Activated naive CD4-positive, alpha-beta T cell treated with anti-CD3 and anti-CD28 coated beads, Interleukin-2, amount 50 U/mL, for 24 hours (primary cell): Measurements from ENCODE around the gene SESN1.
"Not testable (repeated sequence)": the region's sequence is repeated elsewhere in the genome, so short reads cannot be mapped to it uniquely, and the experiment has no call there.

Source experiments
- H3K27ac Mint-ChIP-seq: one replicate; pipeline ENCODE4 v1.8.0; 2021; ENCODE audit warnings: mild to moderate bottlenecking, mixed read lengths
- H3K27me3 Mint-ChIP-seq: one replicate; pipeline ENCODE4 v1.8.0; 2021; ENCODE audit warnings: mixed read lengths
- H3K36me3 Mint-ChIP-seq: one replicate; pipeline ENCODE4 v1.8.0; 2021; ENCODE audit warnings: mixed read lengths
- H3K4me1 Mint-ChIP-seq: one replicate; pipeline ENCODE4 v1.8.0; 2021; ENCODE audit warnings: mixed read lengths
- H3K4me3 Mint-ChIP-seq: one replicate; pipeline ENCODE4 v1.8.0; 2021; ENCODE audit warnings: mild to moderate bottlenecking, mixed read lengths
- H3K9me3 Mint-ChIP-seq: one replicate; pipeline ENCODE4 v1.8.0; 2021; ENCODE audit warnings: mixed read lengths

SESN1 gene

DNA sequence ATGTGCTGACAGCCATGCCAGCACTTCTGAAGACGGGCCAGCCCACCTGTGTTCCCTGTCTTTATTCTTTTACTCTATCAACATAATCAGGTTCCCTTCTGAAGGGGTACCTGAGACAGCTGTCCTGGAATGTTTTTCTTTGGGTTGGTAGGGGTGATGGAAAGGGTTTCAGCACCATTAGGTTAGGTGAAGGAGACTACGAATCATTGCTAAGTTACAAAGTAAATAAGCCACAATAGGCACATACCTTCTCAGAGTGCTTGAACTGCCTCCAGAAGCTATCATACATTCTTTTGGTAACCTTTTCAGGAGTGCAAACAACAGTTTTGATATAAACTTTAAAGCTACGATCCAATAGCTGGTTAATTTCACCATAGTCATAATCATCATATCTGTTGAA, 106.3 kb downstream of the SESN1 start:
- Mint-ChIP-seq H3K4me3 (no peak overlapping the region), H3K9me3 (no peaks in the 10 kb centered on the region), H3K27me3 (no peaks in the 10 kb centered on the region), H3K36me3 (peaks cover 30% of the 10 kb centered on the region), H3K27ac (no peak overlapping the region), H3K4me1 (no peaks in the 10 kb centered on the region)

DNA sequence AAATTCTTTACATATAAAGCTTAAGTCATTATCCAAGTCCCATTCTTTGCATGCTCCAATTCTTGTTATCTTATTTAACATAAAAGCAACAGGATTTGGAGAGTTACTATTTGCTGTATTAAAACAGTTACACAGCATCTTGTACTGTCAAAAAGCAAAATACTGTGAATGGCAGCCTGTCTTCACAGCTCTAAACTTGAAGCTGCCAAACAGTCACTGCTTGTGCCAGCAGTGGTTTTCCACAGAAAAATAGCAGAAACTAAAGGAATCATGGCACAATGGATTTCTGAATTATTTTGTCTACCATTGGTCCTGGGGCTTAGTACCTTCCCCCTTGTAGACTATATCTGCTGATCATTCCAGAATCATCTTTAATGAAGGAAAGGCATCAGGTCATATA, 107.5 kb downstream of the SESN1 start:
- Mint-ChIP-seq H3K4me1 (no peaks in the 10 kb centered on the region), H3K9me3 (no peaks in the 10 kb centered on the region), H3K36me3 (peaks cover 35% of the 10 kb centered on the region), H3K27ac (no peak overlapping the region), H3K4me3 (no peak overlapping the region), H3K27me3 (no peaks in the 10 kb centered on the region)

DNA sequence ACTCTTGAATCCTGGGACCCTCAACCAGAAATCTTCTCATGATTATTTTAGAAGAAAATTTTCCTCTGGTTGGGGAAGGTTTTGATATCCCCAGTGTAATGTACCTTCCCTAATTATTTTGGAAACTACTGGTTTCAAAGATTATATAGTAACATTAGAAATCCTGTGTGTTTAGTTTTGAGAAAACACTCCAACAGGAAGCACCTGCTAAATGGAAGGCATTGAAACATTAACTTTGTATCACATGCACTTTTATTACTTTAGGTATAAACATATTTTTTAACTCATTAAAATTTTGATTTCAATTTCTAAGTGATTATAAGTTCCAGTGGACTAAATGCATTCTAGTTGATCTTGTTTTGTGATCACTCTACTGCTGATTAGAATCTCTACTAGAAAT, 109.3 kb downstream of the SESN1 start:
- Mint-ChIP-seq H3K36me3 (peaks cover 26% of the 10 kb centered on the region), H3K4me1 (no peaks in the 10 kb centered on the region), H3K27me3 (no peaks in the 10 kb centered on the region), H3K4me3 (no peak overlapping the region), H3K27ac (no peak overlapping the region), H3K9me3 (peaks cover 7% of the 10 kb centered on the region)

GRCh38 chr6:108983151-108983550, 111.5 kb downstream of the SESN1 start:
- Mint-ChIP-seq H3K4me1 (no peaks in the 10 kb centered on the region), H3K9me3 (peaks cover 14% of the 10 kb centered on the region), H3K36me3 (peaks cover 29% of the 10 kb centered on the region), H3K27ac (no peak overlapping the region), H3K4me3 (no peak overlapping the region), H3K27me3 (no peaks in the 10 kb centered on the region)

GRCh38 chr6:108982154-108983113, 112.2 kb downstream of the SESN1 start:
- H3K4me3 Mint-ChIP-seq = no peak overlapping the region
- peaks cover 31% of the 10 kb centered on the region for H3K36me3 Mint-ChIP-seq
- peaks cover 14% of the 10 kb centered on the region for H3K9me3 Mint-ChIP-seq
- no peaks in the 10 kb centered on the region for H3K27me3 Mint-ChIP-seq
- H3K27ac Mint-ChIP-seq = no peak overlapping the region
- H3K4me1 Mint-ChIP-seq = no peaks in the 10 kb centered on the region

DNA sequence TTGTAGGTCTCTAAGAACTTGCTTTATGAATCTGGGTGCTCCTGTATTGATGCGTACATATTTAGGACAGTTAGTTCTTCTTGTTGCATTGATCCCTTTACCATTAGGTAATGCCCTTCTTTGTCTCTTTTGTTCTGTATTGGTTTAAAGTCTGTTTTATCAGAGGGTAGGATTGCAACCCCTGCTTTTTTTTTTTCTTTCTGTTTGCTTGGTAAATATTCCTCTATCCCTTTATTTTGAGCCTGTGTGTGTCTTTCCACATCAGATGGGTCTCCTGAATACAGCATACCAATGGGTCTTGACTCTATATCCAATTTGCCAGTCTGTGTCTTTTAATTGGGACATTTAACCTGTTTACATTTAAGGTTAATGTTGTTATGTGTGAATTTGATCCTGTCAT, 116.0 kb downstream of the SESN1 start:
- H3K9me3 Mint-ChIP-seq = peaks cover 14% of the 10 kb centered on the region
- H3K4me3 Mint-ChIP-seq, H3K27me3 Mint-ChIP-seq, H3K27ac Mint-ChIP-seq, H3K4me1 Mint-ChIP-seq: not testable (repeated sequence)
- peaks cover 33% of the 10 kb centered on the region for H3K36me3 Mint-ChIP-seq

DNA sequence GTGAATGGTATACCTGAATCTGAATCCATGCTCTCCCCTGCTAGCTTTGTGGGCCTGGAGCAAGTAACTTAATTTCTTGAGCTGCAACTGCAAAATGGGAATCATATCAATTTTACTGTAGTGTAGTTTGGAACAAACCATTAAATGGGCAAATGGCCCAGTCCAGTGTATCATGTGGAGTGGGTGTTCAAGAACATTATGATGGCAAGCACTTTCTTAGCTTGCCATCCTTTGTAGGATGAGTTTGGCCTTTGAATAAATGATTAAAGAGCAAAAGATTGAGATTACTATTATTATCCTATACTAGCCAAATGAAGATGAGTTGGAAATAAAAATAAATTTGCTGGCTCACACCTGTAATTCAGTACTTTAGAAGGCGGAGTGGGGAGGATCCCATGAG, 120.4 kb downstream of the SESN1 start:
- no peaks in the 10 kb centered on the region for H3K4me1 Mint-ChIP-seq
- no peak overlapping the region for H3K27ac Mint-ChIP-seq
- peaks cover 19% of the 10 kb centered on the region for H3K36me3 Mint-ChIP-seq
- no peak overlapping the region for H3K4me3 Mint-ChIP-seq
- H3K9me3 Mint-ChIP-seq = no peaks in the 10 kb centered on the region
- H3K27me3 Mint-ChIP-seq = no peaks in the 10 kb centered on the region

DNA sequence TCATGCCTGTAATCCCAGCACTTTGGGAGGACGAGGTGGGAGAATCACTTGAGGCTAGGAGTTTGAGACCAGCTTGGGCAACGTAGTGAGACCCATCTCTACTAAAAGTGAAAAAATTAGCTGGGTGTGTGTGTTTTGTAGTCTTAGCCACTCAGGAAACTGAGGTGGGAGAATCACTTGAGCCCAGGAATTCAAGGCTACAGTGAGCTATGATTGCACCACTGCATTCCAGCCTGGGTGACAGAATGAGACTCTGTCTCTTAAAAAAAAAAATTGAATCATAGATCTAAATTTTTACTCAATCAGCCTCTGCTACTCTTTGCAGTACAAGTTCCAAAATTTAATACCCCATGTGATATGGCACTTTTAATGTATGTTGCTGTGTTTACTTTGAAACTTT, 124.9 kb downstream of the SESN1 start:
- peaks cover 4% of the 10 kb centered on the region for H3K36me3 Mint-ChIP-seq
- no peak overlapping the region for H3K27ac Mint-ChIP-seq
- H3K27me3 Mint-ChIP-seq = no peaks in the 10 kb centered on the region
- no peak overlapping the region for H3K4me3 Mint-ChIP-seq
- H3K4me1 Mint-ChIP-seq = peaks cover 4% of the 10 kb centered on the region
- H3K9me3 Mint-ChIP-seq = no peaks in the 10 kb centered on the region

DNA sequence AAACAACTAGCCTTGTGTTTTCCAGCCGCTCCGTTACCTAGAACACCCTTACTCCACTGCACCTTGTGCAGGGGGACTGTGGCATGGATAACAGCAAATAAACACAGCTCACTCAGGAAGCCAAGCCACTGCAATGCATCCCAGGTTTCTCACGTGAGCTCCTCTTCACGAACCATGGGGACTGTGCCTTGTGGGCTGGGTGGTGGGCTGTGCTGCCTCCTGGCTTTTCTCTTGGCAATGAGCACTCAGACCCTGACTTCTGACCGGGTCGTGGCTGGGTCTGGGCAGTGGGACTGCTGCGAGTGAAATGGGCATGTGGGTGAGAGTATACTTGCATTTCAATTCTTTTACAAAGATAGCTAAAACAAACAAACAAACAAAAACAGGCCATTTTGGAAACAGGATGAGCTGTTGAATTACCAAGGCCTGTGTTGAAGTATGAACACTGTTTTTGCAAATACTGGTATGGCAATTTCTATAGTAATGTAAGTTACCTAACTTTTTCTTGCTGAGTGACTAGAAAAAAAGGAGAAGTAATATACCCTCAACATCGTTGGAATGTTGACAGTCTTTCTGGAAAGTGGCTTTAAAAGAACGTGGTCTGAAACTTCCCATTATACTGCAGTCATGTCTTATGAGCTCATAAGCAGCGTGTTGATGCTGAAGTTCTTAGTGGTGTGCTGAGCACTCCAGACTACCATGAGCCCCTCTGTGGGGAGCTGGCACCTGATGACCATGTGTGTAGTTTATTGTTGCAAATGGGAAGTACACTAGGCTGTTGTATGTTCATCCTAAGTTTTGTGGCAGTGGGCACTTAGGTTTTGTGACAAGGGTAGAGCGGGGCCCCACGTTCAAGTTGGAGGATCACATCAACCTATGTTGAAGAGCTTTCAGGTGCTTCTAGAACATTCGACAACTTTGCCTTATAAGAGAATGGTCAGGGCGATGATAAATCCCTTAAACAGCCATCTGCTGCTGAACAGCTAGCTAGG, 126.0 kb downstream of the SESN1 start:
- Mint-ChIP-seq H3K4me1 (peaks cover 4% of the 10 kb centered on the region), H3K27ac (no peak overlapping the region), H3K9me3 (no peaks in the 10 kb centered on the region)

DNA sequence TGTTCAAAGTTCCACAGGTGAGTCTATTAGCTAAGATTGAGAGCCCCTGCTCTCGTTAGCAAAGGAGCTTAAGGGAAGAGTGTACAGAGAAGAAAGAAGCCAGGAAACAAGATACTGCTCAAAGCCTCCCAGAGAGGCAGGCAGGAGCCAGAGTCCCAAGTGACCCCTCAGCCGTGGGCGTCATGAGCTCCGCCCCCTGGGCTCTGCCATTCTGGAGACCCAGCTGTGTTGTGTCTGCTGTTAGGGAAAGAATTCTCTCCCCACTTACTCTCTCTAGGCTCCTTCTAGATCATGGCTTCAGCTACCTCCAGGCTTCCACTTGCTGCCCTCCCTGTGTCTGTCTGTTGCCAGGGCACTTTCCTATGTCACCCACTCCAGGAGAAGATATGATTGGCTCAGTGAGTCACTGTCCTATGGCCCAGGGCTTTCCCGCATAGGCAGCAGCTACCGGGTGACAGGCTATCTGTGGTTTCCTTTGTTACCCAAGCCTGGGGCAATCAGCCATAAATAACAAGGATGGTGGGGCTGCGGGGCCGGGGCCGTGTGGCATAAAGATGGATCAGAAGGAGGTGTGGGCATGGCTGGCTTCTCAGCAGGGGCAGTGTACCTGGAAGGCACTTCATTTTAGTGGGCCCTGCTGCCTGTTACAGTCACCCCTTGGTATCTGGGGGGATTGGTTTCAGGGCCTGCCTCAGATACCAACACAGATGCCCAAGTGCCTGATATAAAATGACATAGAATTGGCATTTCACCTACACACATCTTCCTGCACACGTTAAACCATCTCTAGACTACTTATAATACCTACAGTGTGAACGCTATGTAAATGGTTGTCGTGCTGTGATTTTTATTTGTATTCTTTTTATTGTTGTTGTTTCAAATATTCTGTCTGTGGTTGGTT, 127.5 kb downstream of the SESN1 start:
- Mint-ChIP-seq H3K4me1 (peaks cover 4% of the 10 kb centered on the region), H3K9me3 (no peaks in the 10 kb centered on the region), H3K4me3 (no peak overlapping the region), H3K27ac (no peak overlapping the region), H3K36me3 (peaks cover 4% of the 10 kb centered on the region), H3K27me3 (no peaks in the 10 kb centered on the region)

More for the DNA sequence above, 126.0 kb downstream of the SESN1 start:
- Mint-ChIP-seq H3K27me3 (no peaks in the 10 kb centered on the region), H3K4me3 (no peak overlapping the region), H3K36me3 (peaks cover 4% of the 10 kb centered on the region)

DNA sequence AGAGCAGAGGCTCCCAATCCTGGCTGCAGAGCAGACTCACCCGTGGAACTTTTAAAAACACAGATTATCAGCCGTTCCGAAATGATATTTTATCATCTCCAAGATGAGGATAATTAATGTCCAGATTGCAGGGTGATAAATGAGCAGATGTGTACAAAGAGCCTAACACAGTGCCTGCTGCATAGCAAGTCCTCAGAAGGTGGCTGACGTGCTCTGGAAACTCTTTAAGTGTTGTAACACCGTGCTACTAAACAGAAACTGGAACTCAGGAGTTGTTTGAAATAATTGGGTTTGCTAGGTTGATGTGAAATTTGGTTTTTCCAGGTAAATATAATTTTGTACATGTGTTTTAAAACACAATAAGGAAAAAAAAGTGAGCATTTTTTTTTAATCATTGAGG, 128.4 kb downstream of the SESN1 start:
- no peaks in the 10 kb centered on the region for H3K27me3 Mint-ChIP-seq
- no peak overlapping the region for H3K4me3 Mint-ChIP-seq
- H3K36me3 Mint-ChIP-seq = peaks cover 4% of the 10 kb centered on the region
- H3K27ac Mint-ChIP-seq = no peak overlapping the region
- peaks cover 4% of the 10 kb centered on the region for H3K4me1 Mint-ChIP-seq
- H3K9me3 Mint-ChIP-seq = no peaks in the 10 kb centered on the region

GRCh38 chr6:108961985-108962384, 132.7 kb downstream of the SESN1 start:
- no peaks in the 10 kb centered on the region for H3K27me3 Mint-ChIP-seq
- H3K9me3 Mint-ChIP-seq = no peaks in the 10 kb centered on the region
- peaks cover 2% of the 10 kb centered on the region for H3K36me3 Mint-ChIP-seq
- H3K27ac Mint-ChIP-seq = no peak overlapping the region
- peaks cover 7% of the 10 kb centered on the region for H3K4me1 Mint-ChIP-seq
- no peak overlapping the region for H3K4me3 Mint-ChIP-seq

DNA sequence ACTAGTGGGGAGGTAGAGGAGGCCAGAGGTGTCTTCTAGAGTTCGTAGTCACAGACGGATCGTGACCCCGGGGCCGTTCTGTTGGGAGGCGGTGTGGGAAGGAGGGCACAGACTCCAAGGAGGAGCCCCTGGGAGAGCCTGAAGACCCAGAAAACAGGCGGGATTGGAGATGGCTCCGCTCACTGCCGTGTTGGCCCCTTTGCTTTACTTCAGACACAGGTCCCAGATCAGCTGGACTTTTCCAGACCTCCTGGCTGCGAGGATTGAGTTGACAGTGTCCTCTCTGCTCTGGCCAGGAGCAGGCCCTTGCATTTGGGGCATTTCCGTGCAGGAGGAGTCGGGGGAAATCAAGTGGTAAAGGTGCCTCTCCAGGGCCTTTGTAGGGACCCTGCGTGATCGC, 133.6 kb downstream of the SESN1 start:
- H3K36me3 Mint-ChIP-seq = peaks cover 2% of the 10 kb centered on the region
- H3K4me3 Mint-ChIP-seq = no peak overlapping the region
- peaks cover 5% of the 10 kb centered on the region for H3K4me1 Mint-ChIP-seq
- no peaks in the 10 kb centered on the region for H3K27me3 Mint-ChIP-seq
- no peak overlapping the region for H3K27ac Mint-ChIP-seq
- no peaks in the 10 kb centered on the region for H3K9me3 Mint-ChIP-seq

DNA sequence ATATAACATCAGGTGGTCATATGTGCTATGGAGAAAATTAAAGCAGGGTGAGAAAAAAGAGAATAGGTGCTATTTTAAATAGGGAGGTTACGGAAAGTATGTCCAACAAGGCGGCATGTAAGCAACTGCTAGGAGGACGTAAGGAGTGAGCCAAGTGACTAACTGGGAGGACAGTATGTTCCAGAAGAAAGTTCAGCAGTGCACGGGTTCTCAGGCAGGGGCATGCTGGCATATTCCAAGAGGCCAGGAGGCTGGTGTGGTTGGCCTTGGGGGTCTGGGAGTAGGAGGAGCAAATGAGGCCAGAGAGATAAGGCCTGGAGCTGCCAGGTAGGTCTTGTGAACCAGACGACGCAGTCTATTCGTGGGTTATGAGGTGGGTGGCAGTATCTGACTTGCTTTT, 134.0 kb downstream of the SESN1 start:
- H3K36me3 Mint-ChIP-seq = peaks cover 2% of the 10 kb centered on the region
- H3K27ac Mint-ChIP-seq = no peak overlapping the region
- no peak overlapping the region for H3K4me3 Mint-ChIP-seq
- H3K4me1 Mint-ChIP-seq = peaks cover 9% of the 10 kb centered on the region
- no peaks in the 10 kb centered on the region for H3K9me3 Mint-ChIP-seq
- H3K27me3 Mint-ChIP-seq = no peaks in the 10 kb centered on the region

GRCh38 chr6:108959972-108960582, 134.6 kb downstream of the SESN1 start:
- Mint-ChIP-seq H3K36me3 (peaks cover 2% of the 10 kb centered on the region), H3K27ac (no peak overlapping the region), H3K27me3 (no peaks in the 10 kb centered on the region), H3K9me3 (no peaks in the 10 kb centered on the region), H3K4me3 (no peak overlapping the region), H3K4me1 (peaks cover 11% of the 10 kb centered on the region)
